Measurements from ENCODE around the gene HMCES.

HMCES gene

DNA sequence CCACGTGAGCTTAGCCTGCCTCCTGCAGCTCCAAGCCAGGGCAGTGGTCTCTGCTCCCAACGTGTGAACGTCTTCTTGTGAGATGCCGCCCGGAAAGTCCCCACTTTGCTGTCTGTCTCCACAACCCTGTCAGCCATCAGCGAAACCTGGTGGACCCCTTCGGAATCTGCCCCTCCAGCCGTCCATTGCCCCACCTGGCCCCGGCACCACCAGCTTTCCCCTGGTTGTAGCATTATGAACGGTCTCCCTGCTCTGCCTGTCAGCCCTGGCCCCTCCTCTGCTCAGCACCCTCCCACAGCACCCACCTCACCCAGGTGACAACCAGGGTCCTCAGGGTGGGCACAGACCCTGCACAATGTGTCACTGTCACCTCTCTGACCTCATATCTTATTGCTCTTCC, 71.1 kb downstream of the HMCES start:
- DNase-seq, result no peak

DNA sequence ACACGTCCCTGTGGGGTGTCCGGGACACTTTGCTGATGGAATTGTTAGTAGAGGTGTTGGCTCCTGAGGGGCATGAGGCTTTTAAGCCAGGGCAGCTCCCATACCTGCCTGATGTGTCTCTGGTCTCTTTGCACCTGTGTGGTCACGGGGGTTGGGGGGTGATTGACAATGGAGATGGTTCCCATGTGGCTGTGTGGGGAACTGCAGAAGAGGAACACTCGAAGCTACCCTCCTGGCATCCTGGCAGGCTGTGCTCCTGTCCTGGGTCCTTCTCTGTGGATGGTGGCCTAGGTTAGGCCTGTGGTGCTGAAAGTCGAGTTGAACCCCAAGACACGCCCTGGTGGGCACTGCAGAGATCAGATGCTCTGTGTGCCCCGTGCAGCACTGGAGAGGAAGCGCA, 73.4 kb downstream of the HMCES start:
- no peak for DNase-seq

DNA sequence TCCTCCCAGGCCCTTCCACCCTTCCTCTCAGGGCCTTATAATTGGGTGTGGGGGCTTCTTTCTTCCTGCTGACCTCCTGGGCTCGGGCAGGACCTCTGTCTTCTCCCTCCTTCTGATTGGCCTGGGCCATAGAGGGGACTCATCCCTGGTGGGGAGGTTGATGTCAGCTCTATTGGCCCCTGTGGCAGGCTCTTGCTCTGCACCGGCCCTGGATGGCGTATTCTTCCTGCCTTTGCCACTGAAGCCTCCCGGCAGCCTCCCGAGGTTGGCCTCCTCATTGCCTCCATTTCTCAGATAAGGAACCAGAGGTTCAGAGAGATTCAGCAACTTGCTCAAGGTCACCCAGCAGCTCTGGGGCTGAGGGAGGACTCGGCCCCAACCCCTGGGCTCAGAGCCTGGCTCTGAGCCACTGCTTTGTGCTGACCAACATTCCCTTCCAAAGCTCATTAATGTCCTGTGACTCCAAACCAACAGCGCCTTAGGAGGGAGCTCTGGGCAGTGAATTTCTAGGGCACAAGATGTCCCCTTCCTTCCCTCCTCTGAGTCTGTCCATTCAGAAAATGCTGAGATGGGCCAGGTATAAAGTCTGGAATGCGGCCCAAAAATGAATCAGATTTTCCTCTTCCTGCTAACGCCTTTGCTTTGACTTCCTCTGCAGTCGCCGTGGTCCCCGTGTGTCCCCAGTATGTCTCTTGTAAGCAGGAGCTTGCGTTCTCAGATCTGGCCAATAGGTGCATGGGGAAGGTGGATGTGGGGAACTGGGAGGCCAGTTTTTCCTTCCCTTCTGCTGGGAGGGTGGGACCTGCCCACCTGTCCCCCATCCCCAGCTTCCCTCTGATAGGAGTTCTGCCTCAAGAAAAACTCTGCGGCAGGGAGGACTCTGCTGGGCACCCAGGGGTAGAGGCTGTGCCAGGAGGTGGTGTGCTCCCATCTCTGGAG, 74.2 kb downstream of the HMCES start:
- DNase-seq, result no peak

DNA sequence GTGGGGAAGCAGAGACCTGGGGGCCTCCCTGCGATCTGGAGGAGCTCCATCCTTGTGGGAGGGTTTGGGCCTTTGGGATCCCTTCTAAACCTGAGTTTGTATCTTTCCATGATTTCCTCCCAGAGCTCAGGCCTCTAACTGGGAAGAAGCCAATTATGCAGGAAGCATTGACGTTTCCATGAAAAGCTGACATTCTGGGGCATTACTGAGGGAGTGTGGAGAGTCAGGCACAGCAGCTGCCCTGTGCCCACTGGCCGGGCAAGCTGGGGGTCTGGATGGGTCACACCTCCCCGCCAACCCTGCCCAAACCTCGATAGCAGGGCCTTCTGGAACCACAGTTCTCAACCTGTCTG, 74.9 kb downstream of the HMCES start:
- no peak for DNase-seq

All from NCI-H1092 treated with DMSO at 0.1 percent for 48 hours (cell line).